ENCODE measurements around the gene MYBL2. TPM values are rescaled to one million over a fixed set of nuclear protein-coding genes. Genes with fewer than 3 reads are reported as not detected.
"Not testable (repeated sequence)": the region's sequence is repeated elsewhere in the genome, so short reads cannot be mapped to it uniquely, and the experiment has no call there.

Gene MYBL2
- 30.0 and 48.8 TPM in 2 replicates for total RNA-seq (2014; rRNA removed; shearing (Covaris generic))

- peak; percentile 75 for DNase-seq (ENCODE audit: low read depth)
These were observed at the start of gene MYBL2 for GRCh38 chr20:43666376-43667328. Gene MYBL2 (plus strand): TSS chr20:43667114. CDS start chr20:43667284, 170 bp downstream.

- no peak for DNase-seq (ENCODE audit: low read depth)
These were observed 35.3 kb upstream of the MYBL2 start for GRCh38 chr20:43631598-43631997.

GRCh38 chr20:43636429-43636828 is 30.5 kb upstream of the MYBL2 start:
- DNase-seq (ENCODE audit: low read depth): no peak

DNA sequence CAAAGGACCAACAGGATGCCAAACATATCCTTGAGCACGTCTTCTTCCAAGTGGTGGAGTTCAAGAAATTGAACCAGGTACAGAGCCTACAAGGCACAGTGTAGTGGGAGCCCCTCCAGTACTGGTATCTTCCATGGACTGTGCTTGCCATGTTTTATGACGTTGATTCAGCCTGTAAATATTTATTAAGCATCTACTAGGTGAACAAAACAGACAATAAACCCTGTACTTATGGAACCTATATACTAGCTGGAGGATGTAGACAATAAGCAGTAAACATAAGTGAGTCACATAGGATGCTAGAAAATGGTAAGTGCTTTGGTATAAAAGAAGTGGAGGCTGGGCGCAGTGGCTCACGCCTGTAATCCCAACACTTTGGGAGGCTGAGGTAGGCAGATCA is 24.4 kb upstream of the MYBL2 start:
- no peak for DNase-seq (ENCODE audit: low read depth)

- no peak for DNase-seq (ENCODE audit: low read depth)
These were observed 15.9 kb upstream of the MYBL2 start for GRCh38 chr20:43650997-43651525.

GRCh38 chr20:43651650-43652184 is 15.2 kb upstream of the MYBL2 start:
- not testable (repeated sequence) for DNase-seq (ENCODE audit: low read depth)

DNA sequence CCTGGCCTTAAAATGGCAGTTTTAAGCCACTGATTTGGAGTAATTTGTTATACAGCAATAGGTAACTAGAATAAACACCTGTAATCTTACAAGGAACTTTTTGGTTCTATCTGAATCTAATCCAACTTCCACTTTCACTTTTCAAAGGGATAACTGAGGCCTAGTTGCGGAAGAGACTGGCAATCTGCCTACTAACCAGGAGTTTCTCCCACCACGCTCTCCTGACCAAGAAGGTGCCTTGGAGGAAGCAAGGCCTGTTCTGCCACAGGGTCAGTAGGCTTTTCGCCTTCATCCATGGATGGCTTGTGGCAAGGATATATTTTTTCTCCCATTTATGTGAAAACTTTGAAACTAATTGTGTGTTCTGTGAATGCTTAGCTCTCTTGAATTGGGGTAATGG is 12.9 kb upstream of the MYBL2 start:
- no peak for DNase-seq (ENCODE audit: low read depth)

GRCh38 chr20:43655176-43655575 is 11.7 kb upstream of the MYBL2 start:
- DNase-seq (ENCODE audit: low read depth): not testable (repeated sequence)

- no peak for DNase-seq (ENCODE audit: low read depth)
These were observed 11.0 kb upstream of the MYBL2 start for GRCh38 chr20:43655937-43656336.

DNA sequence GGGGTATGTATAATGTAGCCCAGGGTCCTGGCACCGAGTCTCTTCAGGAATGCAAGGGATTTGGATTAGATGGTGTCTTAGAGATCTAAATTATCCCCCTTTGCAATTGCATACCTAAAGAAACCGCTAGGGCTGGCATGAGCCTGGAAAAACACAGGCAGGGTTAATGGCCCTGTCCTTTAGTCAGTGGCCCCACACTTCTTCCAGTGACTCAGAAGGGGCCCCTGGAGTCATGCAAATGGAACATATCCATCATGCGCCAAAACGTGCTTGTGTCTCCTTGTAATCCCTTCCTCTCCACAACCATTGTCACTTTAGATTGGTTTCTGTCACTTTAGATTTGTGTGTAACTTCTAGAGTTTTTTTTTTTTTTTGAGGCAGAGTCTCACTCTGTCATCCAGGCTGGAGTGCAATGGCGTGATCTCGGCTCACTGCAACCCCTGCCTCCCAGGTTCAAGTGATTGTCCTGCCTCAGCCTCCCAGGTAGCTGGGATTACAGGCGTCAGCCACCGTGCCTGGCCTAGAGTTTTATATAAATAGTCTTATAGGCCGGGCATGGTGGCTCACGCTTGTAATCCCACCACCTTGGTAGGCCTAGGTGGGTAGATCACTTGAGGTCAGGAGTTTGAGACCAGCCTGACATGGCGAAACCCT is 8.7 kb upstream of the MYBL2 start:
- DNase-seq (ENCODE audit: low read depth): peak; percentile 51

DNA sequence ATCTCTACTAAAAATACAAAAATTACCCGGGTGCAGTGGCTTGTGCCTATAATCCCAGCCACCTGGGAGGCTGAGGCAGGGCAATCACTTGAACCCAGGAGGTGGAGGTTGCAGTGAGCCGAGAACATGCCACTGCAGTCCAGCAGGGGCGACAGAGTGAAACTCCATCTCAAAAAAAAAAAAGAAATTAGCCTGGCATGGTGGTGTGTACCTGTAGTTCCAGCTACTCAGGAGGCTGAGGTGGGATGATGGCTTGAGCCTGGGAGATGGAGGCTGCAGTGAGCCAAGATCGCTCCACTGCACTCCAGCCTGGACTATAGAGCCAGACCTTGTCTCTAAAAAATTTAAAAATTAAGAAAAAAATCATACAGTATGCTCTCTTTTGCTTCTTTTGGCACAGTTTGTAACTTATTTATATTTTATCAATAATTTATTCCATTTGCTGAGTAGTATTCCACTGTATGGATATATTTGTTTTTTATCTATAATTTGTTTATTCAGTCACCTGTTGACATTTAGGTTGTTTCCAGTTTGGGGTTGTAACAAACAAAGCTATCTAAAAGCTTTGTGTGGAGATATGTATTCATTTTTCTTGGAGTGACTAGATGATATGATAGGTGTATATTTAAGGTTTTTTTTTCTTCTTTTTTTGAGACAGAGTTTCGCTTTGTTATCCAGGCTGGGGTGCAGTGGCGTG is 8.0 kb upstream of the MYBL2 start:
- DNase-seq (ENCODE audit: low read depth): no peak

DNA sequence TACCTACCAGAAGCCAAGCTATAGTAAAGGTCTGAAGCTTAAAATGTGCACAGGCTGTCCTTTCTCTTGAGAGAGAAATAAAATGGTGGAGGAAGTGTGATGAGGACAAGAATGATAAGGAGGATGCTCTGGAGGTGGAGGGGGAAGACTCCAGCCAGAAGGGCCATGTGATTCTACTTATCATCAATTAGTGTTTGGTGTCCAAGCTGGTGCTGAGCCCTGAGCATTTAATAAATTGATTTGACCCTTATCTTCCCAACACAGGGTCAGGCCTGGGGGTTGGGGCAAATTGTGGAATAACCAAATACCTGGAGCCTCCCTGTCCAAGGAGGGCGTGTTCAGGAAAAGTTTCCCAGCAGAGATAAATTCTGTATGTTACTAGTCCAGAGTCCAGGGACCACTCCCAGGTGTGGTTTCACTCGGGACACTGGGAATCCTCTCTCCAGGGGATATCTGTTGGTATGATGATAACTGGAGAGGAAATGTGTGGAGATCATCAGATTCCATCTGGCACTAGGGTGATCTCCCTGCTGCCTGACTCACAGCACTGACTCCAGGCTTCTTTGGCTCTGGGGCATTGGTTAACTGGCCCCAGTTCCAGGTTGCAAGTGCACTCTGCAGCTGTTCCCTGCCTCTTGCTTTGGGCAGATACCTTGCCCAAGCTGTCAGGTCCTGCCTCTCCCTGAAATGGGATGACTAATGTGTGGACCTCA is 3.8 kb upstream of the MYBL2 start:
- peak; percentile 29 for DNase-seq (ENCODE audit: low read depth)

DNA sequence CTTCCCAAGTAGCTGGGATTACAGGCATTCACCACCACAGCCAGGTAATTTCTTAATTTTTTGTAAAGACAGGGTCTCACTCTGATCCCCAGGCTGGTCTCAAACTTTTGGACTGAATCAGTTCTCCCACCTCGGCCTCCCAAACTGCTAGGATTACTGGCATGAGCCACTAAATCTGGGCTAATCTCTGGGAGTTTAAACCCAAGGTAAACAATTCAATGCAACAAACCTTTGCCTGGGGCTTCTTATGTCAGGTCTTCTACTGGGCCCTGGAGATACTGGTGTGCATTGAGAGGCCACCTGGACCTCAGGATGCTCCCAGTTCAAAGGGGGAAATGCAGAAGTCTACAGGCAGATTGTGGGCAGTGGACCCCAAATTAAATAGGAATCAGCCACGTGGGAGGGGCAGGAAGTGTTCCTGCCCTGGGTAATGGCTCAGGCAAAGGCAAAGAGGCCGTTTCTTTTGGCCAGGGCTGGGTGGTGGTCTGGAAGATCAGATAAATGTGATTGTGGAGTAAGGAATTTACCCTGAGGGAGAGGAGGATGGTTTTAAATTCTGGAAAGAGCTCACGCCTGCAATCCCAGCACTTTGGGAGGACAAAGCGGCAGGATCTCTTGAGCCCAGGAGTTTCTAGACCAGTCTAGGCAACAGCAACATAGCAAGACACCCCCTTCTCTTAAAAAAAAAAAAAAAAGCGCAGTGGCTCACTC is 1.3 kb upstream of the MYBL2 start:
- peak; percentile 23 for DNase-seq (ENCODE audit: low read depth)

GRCh38 chr20:43667341-43668132 is 623 bp downstream of the MYBL2 start:
- DNase-seq (ENCODE audit: low read depth): peak; percentile 68

DNA sequence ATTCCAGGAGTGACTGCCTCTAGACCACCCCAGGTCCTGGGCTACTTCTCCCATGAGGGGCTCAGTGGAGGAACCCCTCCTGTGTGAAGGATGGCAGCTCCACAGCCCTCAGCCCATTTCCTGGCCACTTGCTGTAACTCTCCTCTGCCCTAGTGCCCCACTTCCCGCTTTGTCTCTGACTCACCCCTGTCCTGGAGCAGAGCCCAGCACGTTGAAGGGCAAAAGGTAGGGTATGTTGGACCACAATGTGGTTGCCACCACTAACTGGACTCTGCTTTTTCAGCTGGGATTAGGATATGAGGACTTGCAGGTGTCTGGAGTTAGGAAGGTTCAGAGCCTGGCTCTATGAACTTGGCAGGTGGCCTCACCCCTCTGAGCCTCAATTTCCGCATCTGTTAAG is 2.4 kb downstream of the MYBL2 start:
- peak; percentile 82 for DNase-seq (ENCODE audit: low read depth)

DNA sequence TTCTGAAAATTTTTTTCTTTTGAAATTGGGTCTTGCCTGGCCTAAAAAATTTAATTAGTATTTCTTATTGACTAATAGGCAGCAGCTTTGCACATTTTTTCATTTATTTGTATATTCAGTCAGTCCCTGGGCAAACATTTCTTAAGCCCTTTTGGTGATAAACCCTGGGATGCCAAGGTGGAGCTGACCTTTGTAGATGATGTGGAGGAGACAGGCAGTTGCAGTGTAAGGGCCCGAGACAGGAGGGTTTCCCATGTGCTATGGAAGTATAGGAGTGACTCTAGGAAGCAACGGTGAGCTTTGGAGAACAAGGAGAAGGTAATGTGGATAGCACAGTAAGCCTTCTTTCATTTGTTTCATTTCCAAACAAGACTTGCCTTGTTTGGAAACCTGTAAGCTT is 3.5 kb downstream of the MYBL2 start:
- DNase-seq (ENCODE audit: low read depth): no peak

DNA sequence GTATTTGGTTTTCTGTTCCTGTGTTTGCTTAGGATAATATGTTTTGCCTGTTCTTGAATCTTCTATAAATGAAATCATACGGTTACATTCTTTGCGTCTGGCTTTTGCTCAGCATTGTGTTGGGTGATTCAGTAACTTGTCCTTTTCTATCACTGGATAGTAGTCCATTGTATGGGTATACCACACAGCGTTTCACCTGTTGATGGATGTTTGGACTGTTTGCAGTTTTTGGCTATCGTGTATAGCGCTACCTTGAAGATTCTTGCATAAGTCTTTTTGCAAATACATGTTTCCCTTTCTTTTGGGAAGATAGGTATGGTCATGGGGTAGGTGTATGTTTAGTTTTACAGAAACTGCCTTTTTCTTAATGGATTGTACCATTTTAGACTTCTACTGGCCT is 9.5 kb downstream of the MYBL2 start:
- DNase-seq (ENCODE audit: low read depth): no peak

DNA sequence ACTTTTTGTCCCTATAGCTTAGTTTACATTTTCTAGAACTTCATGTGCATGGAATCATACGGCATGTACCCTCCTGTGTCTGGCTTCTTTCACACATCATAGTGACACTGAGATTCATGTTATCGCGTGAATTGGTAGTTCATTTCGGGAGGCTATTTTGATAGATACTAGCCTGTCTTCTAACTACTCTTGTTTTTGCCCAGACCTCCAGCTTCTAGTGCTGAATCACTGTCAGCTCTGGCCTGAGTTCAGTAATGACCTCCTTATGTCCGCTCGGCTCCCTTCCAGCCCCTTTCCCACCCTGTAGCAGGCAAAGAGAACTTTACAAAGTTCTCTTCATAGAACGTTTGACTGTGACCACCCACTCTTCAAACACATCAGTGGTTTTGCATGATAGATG is 14.1 kb downstream of the MYBL2 start:
- no peak for DNase-seq (ENCODE audit: low read depth)

DNA sequence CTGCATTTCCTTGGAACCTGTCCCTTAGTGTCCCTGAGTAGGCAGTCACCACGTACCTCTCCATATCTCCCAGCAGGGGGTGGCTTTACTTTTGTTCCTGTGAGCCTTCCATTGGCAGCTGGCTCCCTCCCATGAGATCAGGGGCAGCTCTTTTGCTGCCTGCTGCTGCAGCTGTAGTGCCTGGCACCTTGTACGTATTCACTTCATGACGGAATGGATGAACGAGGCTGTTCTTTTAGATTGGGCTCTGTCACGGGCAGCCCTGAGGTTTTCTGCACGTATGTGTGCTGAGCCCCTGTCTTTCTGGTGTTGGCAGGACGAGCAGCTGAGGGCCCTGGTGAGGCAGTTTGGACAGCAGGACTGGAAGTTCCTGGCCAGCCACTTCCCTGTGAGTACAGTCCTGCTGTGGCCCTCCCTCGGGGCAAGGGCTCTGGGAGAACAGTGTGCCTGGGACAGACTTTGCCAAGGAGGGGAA is 14.6 kb downstream of the MYBL2 start:
- DNase-seq (ENCODE audit: low read depth): no peak
